ENCODE data around the gene CLMN. TPM values are rescaled to one million over a fixed set of nuclear protein-coding genes. Genes with fewer than 3 reads are reported as not detected.
A peak's percentile ranks its signal among the peaks of the same experiment; 100 is the strongest.

The CLMN gene
- total and polyA plus RNA-seq, 2 donors (not counting 3 experiments of a cell fraction or from before 2014, with no cell fraction given), result 0.72 to 9.6 TPM

- dilution Hi-C loops (cut with MboI; ENCODE audit: extremely low pct_ligation_motif_present, low sequenced_read_pairs), result no loop called here
- no peak for TF ChIP-seq JUN (IDR thresholded peaks at IDR 0.05; ENCODE audit: borderline replicate concordance, insufficient read depth, insufficient read length, low read depth)
- TF ChIP-seq, protein P1, sequence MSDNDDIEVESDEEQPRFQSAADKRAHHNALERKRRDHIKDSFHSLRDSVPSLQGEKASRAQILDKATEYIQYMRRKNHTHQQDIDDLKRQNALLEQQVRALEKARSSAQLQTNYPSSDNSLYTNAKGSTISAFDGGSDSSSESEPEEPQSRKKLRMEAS (IDR thresholded peaks at IDR 0.05; ENCODE audit: insufficient read depth, insufficient read length), result no peak
- TF ChIP-seq FOS (IDR thresholded peaks at IDR 0.05; ENCODE audit: borderline replicate concordance, insufficient read depth, low read length), result no peak
- no peak for TF ChIP-seq MYC (IDR thresholded peaks at IDR 0.05; ENCODE audit: low read depth, low read length)
- TF ChIP-seq POLR2AphosphoS5 (IDR thresholded peaks at IDR 0.05; ENCODE audit: insufficient read depth, low read depth, low read length), result no peak
- no peak overlapping the region for H3K4me2 ChIP-seq (ENCODE audit: insufficient read depth, low read length)
- no peak overlapping the region for H3K9ac ChIP-seq (replicated peaks; ENCODE audit: extremely low read depth, insufficient read depth, low read length)
- H4K20me1 ChIP-seq (replicated peaks; ENCODE audit: control insufficient read depth, extremely low read depth, insufficient read depth, low read length), result no peaks in the 10 kb centered on the region
- intact Hi-C loops (cut with micrococcal nuclease), result no loop called here
- no peaks in the 10 kb centered on the region for H3K27me3 ChIP-seq (ENCODE audit: control insufficient read depth in 2 of 2, insufficient read depth in 2 of 2, low read length in 2 of 2)
- ChIA-PET CTCF (no interaction called here), POLR2A (no interaction called here)
- no peaks in the 10 kb centered on the region for H3K9me1 ChIP-seq (replicated peaks; ENCODE audit: control insufficient read depth, extremely low read depth, insufficient read depth, low read length)
- no peak overlapping the region for H3K27ac ChIP-seq (ENCODE audit: insufficient read depth, low read depth, low read length)
- no peaks in the 10 kb centered on the region for H3K79me2 ChIP-seq (ENCODE audit: control insufficient read depth, insufficient read depth, low read length)
- H2AFZ ChIP-seq (ENCODE audit: low read depth, low read length), result no peak overlapping the region
- H3K4me3 ChIP-seq (replicated peaks in 1 of 3; ENCODE audit: insufficient read depth in 1 of 3, low read depth in 1 of 3, low read length in 3 of 3), result no peak overlapping the region
- H3K36me3 ChIP-seq (ENCODE audit: control insufficient read depth in 2 of 2, extremely low read depth in 1 of 2, insufficient read depth in 2 of 2, low read length in 2 of 2), result no peaks in the 10 kb centered on the region
- peaks cover 31% of the 10 kb centered on the region for H3K4me1 ChIP-seq (ENCODE audit: control insufficient read depth, extremely low read depth, insufficient read depth, low read length)
- DNase-seq (ENCODE audit: low read depth, low spot score) (peak; percentile 24), FAIRE-seq (no peak)
- no TSS peak for BruUV-seq (replicated peaks)
- H3K9me3 ChIP-seq (replicated peaks; ENCODE audit: control insufficient read depth, insufficient read depth, low read length), result no peaks in the 10 kb centered on the region
Measured at GRCh38 chr14:95258754-95259593, 60.7 kb downstream of the CLMN start.

DNA sequence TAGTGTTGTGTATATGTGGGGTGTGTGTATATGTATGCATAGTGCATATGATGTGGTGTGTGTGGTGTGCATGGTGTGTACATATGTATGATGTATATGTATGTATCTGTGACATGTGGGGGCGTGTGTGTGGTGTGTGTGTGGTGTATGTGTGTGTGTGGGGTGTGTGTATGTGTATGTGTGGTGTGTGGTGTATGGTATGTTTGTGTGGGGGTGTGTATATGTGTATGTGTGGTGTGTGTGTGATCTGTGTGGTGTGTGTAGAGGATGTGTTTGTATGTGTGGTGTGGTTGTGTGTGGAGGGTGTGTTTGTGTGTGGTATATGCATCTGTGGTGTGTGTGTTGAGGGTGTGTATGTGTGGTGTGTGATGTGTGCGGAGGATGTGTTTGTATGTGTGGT lies 61.6 kb downstream of the CLMN start:
- dilution Hi-C loops (cut with MboI; ENCODE audit: extremely low pct_ligation_motif_present, low sequenced_read_pairs), result no loop called here
- H3K36me3 ChIP-seq (ENCODE audit: control insufficient read depth in 2 of 2, extremely low read depth in 1 of 2, insufficient read depth in 2 of 2, low read length in 2 of 2), result no peaks in the 10 kb centered on the region
- FAIRE-seq (no peak), DNase-seq (ENCODE audit: low read depth, low spot score) (no peak)
- no peaks in the 10 kb centered on the region for H4K20me1 ChIP-seq (replicated peaks; ENCODE audit: control insufficient read depth, extremely low read depth, insufficient read depth, low read length)
- TF ChIP-seq POLR2AphosphoS5 (IDR thresholded peaks at IDR 0.05; ENCODE audit: insufficient read depth, low read depth, low read length) (no peak), GATA2 (IDR thresholded peaks at IDR 0.05; ENCODE audit: insufficient read depth, insufficient read length, low read depth, low read length) (no peak), JUN (IDR thresholded peaks at IDR 0.05; ENCODE audit: borderline replicate concordance, insufficient read depth, insufficient read length, low read depth) (no peak), FOS (IDR thresholded peaks at IDR 0.05; ENCODE audit: borderline replicate concordance, insufficient read depth, low read length) (no peak), EZH2 (IDR thresholded peaks at IDR 0.05; ENCODE audit: borderline replicate concordance, low read depth, low read length, severe bottlenecking) (no peak), POLR2A (IDR thresholded peaks at IDR 0.05; ENCODE audit: low read depth, low read length) (no peak), MYC (IDR thresholded peaks at IDR 0.05; ENCODE audit: low read depth, low read length) (no peak)
- TF ChIP-seq, protein P1 (IDR thresholded peaks at IDR 0.05; ENCODE audit: insufficient read depth, insufficient read length), result no peak
- TF ChIP-seq, protein P2, sequence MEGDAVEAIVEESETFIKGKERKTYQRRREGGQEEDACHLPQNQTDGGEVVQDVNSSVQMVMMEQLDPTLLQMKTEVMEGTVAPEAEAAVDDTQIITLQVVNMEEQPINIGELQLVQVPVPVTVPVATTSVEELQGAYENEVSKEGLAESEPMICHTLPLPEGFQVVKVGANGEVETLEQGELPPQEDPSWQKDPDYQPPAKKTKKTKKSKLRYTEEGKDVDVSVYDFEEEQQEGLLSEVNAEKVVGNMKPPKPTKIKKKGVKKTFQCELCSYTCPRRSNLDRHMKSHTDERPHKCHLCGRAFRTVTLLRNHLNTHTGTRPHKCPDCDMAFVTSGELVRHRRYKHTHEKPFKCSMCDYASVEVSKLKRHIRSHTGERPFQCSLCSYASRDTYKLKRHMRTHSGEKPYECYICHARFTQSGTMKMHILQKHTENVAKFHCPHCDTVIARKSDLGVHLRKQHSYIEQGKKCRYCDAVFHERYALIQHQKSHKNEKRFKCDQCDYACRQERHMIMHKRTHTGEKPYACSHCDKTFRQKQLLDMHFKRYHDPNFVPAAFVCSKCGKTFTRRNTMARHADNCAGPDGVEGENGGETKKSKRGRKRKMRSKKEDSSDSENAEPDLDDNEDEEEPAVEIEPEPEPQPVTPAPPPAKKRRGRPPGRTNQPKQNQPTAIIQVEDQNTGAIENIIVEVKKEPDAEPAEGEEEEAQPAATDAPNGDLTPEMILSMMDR (IDR thresholded peaks at IDR 0.05; ENCODE audit: extremely low read depth in 1 of 2, insufficient read depth in 1 of 2, low read depth in 1 of 2, low read length in 2 of 2), result no peak
- H3K4me1 ChIP-seq (ENCODE audit: control insufficient read depth, extremely low read depth, insufficient read depth, low read length), result peaks cover 34% of the 10 kb centered on the region
- no peak overlapping the region for H2AFZ ChIP-seq (ENCODE audit: low read depth, low read length)
- no peak overlapping the region for H3K27ac ChIP-seq (ENCODE audit: insufficient read depth, low read depth, low read length)
- no peak overlapping the region for H3K4me3 ChIP-seq (replicated peaks in 1 of 3; ENCODE audit: insufficient read depth in 1 of 3, low read depth in 1 of 3, low read length in 3 of 3)
- no peak overlapping the region for H3K4me2 ChIP-seq (ENCODE audit: insufficient read depth, low read length)
- no TSS peak for BruUV-seq (replicated peaks)
- no peaks in the 10 kb centered on the region for H3K9me3 ChIP-seq (replicated peaks; ENCODE audit: control insufficient read depth, insufficient read depth, low read length)
- H3K79me2 ChIP-seq (ENCODE audit: control insufficient read depth, insufficient read depth, low read length), result no peaks in the 10 kb centered on the region
- H3K9ac ChIP-seq (replicated peaks; ENCODE audit: extremely low read depth, insufficient read depth, low read length), result no peak overlapping the region
- H3K27me3 ChIP-seq (ENCODE audit: control insufficient read depth in 2 of 2, insufficient read depth in 2 of 2, low read length in 2 of 2), result no peaks in the 10 kb centered on the region
- no peaks in the 10 kb centered on the region for H3K9me1 ChIP-seq (replicated peaks; ENCODE audit: control insufficient read depth, extremely low read depth, insufficient read depth, low read length)
- POLR2A ChIA-PET, result no interaction called here
- CTCF ChIA-PET, result no interaction called here
- intact Hi-C loops (cut with micrococcal nuclease), result no loop called here
